Bone marrow (tissue), 2 donors: ENCODE measurements around the gene TCP11.

Experiments used
- DNase-seq, 2 donors: peaks; one replicate each; lab custom pipeline; 2025; lab: John Stamatoyannopoulos, UW

Gene TCP11

DNA sequence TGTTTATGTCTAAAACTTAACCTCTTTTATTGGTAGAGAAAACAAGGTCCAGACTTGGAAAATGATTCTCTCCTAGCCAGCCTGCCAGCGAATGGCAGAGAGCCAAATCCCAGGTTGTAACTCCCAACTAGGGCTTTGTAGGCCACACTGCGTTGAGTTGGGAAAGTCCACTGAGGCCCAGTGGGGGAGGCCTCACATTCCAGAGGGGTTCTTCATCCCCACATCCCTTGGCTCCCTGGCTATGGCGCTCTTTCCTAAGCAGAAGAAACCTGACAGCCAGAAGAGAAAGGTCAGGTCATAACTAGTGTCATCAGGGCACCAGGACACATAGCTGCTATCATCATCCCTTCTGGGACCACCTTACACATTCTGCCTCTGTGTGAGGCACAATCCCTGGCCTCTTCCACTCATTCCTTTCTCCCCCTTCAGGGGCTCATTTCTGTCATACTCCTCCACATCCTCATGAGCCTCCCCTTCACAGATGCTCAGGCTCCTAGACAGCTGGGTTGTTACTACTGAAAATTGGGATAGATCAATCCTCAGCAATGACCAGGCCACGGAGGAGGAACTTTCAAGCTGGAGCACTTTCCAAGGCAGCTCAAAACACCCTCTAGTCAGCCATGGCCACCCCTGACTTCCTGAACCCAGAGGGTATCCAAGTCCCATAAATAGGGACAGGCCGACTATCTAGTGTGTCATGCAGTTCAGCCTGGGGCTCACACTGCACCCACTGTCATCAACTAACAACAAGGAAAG, 48.6 kb downstream of the TCP11 start:
- DNase-seq, result no peak

GRCh38 chr6:35091346-35092083, 49.6 kb downstream of the TCP11 start:
- no peak for DNase-seq

DNA sequence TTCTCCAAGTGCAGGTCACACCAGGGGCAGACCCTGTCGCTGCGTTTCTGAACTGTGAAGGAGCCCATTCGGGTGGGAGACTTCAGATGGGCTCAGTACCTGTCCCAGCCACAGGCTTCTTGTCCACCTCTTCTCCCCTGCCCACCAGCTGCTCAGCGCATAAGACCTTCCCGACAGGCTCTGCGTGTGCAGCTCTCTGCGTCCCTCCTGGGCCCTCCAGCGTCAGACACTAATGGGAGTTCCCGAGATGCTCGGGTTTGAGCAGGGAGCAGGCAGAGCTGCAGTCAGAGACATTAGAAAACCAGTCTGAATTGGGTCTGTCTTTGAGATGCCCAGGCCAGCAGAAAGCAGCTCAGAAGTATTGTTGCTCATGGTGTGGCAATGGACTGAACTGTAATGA, 50.4 kb downstream of the TCP11 start:
- no peak for DNase-seq

- no peak for DNase-seq
These were observed 51.1 kb downstream of the TCP11 start for GRCh38 chr6:35089935-35090505.

DNA sequence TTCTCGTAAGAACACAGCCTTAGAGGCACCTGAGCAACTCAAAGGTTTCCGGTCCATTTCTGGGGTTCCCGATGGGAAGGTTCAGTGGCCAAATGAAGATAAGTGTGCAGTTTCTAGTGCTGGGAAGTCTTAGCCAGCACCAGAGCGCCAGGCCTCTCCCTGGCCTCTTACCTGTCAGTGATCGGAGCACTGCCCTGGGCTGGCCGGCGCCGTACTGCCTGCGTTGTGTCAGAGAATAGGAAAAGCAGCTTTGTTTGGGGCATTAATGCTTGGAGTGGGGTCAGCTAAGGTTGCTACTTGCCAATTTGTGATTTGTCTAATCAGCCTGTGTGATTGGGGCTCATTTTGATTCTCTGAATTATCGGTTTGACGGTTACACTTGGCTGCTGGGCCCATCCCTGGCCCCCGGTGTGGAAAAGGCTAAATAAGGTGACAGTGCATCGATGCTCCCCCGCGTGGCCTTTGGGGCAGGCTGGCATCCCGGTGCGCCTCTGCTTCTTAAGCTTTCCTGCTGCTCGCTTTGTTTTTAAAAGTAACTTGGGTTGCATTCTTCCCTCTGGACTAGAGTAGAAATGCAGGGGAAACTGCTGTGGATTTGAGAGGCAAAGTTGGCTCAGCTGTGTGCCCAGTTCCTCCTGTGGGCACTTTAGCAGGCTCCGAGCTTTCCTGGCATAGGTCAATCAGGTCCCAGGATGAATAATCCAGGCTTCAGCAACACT, 51.8 kb downstream of the TCP11 start:
- DNase-seq, result no peak

DNA sequence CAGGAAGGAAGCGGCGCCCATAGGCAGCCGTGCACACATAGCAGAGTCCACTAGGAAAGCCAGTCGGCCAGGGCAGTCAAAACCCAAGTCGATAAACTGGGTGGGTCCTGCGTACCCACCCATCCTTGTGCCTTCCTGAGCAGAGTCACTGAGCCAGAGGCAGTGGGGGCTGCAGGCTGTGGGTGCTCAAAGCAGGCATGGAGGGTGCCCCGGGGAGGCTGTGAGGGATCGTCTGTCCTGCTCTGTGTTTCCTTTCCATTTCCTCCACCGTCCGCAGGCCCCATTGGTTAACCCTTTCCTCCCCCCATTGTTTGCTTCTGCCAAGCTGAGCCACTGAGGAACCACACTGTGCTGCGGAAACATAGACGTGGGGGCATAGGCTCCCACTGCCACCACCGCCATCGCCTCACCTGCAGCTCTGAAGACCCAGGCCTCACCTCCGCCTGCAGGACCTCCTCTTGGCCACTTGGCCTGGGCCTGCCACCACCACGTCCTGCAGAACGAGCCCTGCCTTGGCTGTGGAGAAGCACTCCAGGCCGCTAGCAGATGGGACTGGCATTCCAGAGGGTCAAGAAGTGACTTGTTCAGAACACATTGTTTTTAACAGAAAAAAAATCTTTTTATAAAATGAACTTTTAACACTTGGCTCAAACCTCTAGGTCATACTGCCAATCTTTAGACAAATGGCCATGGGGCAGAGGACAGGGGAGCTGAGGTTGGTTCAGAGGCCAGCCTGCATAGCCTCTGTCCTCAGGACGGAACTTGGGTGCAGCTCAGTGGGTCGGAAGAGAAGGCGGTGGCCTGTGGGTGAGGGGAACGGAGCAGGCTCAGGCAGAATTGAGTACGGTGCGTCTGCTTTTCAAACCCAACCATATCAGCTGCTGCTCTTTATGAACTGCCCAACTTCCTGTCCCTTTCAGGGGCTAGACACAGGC, 52.6 kb downstream of the TCP11 start:
- DNase-seq, result no peak

DNA sequence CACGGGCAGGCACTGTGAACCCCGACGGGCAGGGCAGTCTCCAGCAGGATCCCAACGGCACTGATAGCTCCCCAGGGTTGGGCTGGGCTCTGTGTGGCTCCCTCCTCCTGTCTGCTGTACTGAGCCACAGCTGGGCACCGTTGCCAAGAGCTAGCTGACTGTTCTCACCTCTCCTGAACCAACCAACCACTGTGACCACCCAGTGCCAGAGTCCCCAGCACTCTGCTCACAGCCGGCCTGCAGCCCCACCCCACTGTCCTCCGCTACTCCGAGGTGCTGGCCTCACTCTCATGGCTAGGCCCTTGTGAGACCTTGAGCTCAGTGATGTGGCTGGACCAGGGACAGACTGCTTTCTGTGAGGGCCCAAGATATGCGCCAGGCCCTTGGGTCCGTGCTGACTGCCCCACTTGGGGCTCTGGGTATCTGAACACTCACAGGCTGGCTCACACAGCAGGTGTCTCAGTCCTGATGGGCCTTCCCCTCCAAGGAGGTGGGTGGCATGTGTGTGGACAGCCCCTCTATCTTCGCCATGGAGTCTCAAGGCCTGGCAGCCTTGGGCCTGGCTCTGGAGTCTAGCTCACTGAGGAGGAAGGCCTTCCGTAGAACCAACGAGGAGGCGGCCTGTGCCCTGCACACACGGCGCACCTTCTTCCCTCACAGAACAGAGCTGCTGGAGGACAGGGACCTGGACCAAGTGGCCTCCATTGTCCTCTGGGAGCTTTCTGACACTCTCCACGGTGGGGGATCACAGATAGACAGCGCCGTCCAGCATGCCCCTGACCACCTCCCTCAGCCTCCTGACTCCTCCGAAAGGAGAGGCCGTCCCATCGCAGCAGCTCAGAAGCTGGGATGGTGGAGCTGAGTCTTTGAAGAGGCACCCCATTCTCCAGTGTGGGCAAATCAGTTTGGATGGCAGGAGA, 53.5 kb downstream of the TCP11 start:
- DNase-seq, result no peak

DNA sequence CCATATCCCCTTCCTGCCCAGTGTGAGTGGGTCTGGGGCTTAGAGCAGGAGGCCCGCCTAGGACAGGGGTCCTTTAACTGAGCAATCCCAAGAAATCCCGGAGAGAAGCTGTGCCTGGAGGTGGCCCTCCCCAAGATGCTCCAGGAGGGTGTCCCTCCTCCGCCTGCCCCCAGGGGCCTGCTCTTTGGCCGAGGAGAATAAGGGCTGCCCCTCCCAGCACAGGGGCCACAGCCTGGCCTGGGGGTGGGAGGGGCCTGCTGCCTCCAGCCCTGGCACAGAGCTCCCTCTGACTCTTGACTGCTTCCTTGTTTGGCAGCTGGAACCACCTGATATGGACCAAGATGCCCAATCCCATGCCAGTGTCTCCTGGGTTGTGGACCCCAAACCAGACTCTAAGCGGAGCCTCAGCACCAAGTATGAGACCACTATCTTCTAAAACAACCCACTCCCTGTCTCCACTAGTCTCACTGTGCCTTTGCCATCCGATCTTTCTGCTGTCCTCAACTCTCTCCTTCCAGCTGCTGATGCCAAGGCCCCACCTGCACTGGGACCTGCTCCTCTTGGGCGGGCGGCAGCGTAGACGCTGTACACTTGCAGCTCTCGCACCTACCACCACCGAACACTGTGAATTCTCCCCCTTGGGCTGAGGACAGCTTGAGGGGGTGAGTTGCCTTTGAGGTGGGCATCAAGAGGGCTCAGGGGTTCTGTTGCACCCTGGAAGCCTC, 54.3 kb downstream of the TCP11 start:
- no peak for DNase-seq

- no peak for DNase-seq
These were observed 54.9 kb downstream of the TCP11 start for GRCh38 chr6:35086282-35086632.

GRCh38 chr6:35085359-35086281, 55.5 kb downstream of the TCP11 start:
- DNase-seq, result no peak

GRCh38 chr6:35084511-35085203, 56.5 kb downstream of the TCP11 start:
- no peak for DNase-seq

DNA sequence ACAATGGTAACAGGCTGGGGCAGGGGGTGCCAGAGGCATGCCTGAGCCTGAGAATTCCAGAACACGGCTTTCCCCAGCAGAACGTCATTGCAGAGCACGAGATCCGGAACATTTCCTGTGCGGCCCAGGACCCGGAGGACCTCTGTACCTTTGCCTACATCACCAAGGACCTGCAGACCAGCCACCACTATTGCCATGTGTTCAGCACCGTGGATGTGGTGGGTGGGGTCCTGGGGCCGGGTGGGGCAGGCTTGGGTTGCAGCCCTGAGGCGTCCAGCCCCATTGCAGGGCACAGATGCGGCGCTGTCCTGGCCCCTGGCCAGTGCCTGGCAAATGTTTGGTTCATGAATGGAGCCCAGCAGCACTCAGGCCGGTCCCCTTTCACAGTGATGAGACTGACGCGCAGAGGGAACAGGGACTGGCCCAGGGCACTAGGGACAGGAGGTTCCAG, 57.1 kb downstream of the TCP11 start:
- DNase-seq, result no peak

DNA sequence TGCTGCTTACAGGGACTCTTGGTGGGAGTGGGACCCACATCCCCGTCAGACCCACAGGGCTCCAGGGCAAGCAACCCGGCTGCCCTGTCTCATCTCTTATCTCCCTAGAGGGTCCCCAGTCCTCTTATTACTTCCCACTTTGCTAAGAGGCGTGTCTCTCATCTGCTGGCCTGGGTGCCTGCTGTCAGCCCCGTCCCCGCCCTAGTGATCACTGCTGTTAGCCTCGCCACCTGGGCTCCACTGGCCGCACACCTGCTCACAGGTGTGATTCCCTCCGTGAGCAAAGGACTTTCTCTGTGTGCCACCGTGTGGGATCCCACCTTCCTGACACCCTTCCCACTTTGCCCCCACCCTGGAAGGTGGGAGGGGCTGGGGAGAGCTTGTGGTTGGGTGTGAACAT, 57.6 kb downstream of the TCP11 start:
- DNase-seq, result no peak

GRCh38 chr6:35082733-35083403, 58.3 kb downstream of the TCP11 start:
- no peak for DNase-seq

- DNase-seq, result no peak
These were observed 59.0 kb downstream of the TCP11 start for GRCh38 chr6:35082046-35082732.

DNA sequence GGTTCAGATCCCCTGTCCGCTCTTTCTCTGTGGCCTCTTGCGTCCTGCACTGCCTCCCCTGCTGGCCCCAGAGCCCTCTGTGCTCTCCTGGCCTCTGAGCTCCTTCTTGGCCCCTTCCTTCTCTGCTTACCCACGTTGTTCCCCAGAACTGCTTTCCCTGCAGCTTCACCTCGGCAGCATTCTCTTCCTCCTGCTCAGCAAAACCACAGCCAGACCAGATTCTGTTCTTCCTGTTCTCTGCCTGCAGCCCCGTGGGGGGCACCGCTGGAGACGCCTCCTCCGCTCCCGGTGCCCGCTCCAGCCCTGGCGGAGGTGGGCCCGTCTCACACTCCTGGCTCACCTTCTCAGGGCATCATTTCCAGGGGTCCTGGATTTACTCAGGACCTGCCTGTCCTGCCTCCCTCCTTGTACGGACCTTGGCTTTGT, 59.7 kb downstream of the TCP11 start:
- DNase-seq, result peak in 1 of 2 donors; percentile 64
